Activated T-cell treated with anti-CD3 and anti-CD28 coated beads, Interleukin-2, amount 50 U/mL, for 1 hour (primary cell): Measurements from ENCODE around the gene TSACC.
"Not testable (repeated sequence)": the region's sequence is repeated elsewhere in the genome, so short reads cannot be mapped to it uniquely, and the experiment has no call there.

Experiments
- DNase-seq: peaks from one replicate; pipeline ENCODE4 v3.0.0-alpha.2; 2020

The TSACC gene

DNA sequence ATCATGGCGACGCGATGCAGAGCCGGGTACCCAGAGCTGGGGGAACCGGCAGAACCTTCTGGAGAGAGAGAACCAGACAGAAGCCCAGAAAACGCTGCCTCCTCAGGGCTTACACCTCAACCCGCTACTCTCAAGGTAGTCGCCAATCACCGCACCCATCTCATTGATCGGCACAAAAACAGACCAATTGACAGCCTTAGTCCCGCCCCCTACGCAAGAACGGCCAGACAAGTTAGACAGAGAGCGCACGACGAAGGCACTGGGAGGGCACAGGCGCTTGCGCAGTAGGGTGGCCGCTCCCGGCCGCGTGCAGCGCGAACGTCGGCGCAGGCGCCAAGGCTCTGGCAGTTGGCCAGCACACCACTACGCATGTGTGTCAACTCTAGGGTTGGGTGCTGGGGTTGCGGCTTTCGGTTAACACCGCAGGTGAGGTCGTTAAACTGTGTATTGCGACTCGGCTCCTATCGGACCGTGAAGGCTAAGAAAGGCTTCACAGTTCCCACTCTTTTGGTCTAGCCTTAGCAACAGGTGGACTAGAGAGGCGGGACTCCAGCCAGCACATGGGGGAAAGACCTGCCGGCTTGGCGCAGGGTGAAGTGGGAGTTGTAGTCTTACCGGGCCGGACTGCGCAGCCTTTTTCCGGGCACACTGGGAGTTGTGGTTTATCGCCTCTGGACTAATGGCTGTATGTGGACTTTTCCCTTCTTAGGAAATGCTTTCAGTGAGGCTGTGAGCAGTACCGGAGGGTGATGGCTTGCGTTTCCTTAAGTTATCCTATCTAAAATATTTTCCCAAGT lies at the start of gene TSACC, which contains the start of gene CCT3:
Gene TSACC (plus strand): TSS at position 347 of the 797 bp plus-strand sequence. CDS start 1,232 bp downstream, outside the sequence.
Gene CCT3 (minus strand): TSS at position 113 of the 797 bp plus-strand sequence. CDS start 108 bp downstream, at position 5.
- peak; percentile 100 for DNase-seq

DNA sequence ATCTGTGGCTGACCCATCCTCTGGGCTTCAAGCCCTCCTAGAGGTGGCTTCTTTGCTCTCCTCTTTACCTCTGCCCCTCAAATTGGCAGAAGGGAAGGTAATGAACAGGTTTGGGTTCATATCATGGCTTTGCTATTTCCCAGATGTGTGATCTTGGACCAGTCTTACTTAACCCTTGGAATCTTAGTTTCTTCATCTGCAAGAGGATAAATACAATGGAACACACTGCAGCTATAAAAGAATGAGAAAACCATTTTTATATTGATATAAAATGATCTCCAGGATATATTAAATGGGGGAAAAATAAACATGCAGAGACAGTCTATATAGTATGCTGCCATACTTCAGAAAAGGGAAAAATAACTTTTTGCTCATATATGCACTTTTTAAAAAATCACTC lies 48.5 kb upstream of the TSACC start:
- DNase-seq: no peak

DNA sequence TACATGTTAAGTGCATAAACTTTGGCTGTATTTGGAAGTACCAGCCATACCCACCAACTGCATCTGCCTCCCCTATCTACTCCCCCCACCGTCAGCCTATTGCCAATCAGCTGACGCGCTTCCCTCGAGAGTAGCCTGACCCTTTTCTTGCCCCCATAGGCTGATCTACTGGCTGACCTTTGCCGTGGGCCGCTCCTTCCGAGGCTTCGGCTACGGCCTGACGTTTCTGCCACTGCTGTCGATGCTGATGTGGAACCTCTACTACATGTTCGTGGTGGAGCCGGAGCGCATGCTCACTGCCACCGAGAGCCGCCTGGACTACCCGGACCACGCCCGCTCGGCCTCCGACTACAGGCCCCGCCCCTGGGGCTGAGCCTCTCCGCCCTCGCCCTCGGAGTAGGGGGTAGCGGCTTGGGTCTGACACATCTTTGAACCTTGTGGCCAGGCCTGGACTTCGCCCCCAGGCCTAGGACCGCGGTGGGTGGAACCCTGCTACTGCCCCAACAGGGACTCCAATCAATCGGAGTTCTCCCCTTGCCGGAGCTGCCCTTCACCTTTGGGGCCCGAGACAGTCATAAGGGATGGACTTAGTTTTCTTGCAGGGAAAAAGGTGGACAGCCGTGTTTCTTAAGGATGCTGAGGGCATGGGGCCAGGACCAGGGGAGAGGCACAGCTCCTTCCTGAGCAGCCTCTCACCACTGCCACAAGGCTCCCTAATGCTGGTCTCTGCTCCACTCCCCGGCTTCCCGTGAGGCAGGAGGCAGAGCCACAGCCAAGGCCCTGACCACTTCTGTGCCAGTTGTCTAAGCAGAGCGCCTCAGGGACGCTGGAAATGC lies 46.9 kb upstream of the TSACC start:
- no peak for DNase-seq

DNA sequence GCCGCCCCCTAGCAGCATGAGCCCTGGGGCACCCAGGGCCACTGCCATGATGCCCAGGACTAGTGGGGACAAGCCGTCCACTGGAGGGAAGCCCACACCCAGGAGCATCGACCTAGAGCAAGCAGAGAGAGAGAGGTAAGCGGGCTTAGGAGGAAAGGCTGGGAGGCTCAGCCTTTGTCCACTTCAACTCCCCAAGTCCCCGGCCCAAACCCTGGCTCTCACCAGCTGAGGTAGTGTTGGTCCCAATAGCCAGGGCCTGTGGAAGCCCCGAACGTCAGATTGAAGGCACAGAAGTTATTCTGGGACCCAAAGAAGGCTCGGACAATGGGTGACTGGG lies 45.3 kb upstream of the TSACC start:
- no peak for DNase-seq

DNA sequence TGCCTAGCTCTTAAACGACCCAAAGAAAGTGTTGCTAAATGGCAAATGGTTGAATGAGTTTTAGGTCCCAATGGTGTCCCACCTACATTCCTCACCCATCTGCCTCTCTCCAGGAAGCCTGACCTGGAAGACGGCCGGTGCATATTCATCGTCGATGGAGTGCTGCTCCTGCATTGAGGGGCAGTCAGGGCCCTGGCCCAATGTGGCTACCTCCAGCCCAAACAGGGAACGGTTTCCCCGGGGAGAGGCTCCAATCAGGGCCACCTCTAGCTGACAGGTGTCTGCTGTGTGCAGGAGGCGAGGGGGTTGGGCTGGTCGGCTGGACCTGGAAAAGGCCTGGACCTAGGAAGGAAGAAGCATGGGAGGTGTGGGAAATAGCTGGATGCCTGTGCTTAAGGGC lies 44.4 kb upstream of the TSACC start:
- DNase-seq: no peak

DNA sequence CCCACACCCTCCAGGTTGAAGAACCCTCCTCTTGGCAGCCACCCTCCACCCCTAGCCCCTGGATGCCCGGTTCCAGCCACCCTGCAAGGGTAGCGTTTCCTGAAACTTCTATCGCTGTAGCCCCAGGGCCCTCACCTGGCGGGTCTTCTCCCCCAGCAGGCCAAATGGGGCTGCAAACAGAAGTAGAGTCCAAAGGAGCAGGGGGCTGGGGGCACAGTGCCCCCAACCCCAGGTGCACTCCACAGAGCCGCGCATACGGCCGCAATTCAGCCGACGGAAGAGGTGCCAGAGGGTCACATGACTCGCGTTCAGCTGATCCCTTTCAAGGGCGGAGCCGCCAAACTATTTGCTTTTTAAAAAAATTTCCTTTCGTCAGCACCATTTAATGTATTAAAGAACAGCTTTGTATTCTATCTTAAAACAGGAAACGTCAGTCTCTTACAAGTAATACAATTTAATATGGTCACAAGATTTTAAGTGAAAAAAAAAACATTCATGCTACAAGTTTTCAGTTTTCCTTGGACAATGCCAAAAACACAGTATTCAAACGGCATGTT lies 42.9 kb upstream of the TSACC start, which contains the start of gene GLMP:
Gene GLMP (minus strand): TSS at position 289 of the 557 bp plus-strand sequence. CDS start 34 bp downstream, at position 255.
- peak; percentile 52 for DNase-seq

DNA sequence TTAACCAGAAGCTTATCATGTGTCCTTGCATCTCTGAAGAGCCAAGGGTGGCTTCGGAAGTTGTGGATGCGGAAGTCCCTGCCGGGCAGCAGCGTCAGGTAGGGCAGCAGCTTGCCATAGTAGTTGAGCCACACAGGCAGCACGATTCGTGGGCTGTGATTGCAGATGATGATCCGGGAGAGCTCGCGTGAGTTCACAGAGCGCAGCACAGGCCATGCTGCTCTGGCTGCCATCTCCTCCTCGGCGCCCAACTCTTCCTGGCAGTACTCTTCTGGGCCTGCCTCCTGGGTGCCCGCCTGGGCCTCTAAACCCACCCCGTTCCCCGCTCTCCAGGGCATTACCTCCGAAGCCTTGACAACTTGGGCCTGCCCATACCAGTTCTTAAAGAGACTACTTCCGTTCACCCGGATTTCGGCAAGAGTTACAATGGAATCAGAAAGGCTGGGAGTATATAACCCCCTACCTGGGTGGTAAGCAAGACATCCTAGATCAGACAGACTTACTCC lies 39.4 kb upstream of the TSACC start, which contains the start of gene VHLL:
Gene VHLL (minus strand): TSS at position 456 of the 506 bp plus-strand sequence. CDS start 118 bp downstream, at position 338.
- no peak for DNase-seq

DNA sequence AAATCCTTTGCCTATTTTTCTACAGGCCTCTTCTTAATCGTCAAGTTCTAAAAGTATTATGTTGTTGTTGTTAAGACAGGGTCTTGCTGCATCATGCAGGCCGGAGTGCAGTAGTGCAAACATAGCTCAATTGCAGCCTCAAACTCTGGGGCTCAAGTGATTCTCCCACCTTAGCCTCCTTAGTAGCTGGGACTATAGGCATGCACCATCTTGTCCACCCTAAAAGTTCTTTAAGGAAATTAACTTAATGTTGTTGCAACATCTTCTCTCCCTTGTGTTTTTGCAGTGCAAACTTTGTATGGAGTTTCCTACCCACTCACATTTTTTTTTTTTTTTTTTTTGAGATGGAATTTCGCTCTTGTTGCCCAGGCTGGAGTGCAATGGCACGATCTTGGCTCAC lies 35.1 kb upstream of the TSACC start:
- DNase-seq: no peak

DNA sequence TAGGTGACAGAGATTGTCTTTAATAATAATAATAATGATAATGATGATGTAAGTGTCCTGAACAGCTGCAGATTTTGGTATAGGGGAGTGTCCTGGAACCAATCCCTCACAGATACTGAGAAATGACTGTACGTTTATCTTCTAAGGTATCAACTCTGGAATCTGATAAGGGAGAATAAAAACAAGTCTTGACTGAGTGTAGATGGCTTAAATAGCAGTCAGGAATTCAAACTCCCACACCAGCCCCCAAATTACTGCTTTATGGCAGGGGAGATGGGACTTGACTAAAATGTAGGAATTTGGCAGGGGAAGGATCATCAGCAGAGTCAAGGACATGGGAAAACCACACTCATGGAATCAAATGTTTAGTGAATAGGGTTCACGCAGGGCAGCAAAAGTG lies 33.1 kb upstream of the TSACC start:
- DNase-seq: no peak

DNA sequence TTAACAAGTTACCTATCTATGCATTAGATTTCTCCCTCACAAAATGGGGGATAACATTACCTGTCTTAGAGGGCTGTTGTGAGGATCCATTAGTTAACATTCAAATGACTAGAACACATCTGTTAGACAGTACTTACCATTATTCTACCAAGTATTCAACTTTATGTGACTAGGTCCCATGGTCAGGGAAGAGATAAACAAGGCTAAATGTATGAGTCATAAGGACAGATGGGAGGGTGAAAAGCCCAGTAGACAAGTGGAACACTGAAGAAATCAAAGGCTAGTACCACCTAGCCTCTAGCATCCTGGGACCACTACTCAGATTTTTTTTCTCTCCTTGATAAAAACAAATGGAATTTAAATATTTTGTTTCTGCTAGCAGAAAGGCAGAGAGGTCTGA lies 30.2 kb upstream of the TSACC start:
- no peak for DNase-seq

DNA sequence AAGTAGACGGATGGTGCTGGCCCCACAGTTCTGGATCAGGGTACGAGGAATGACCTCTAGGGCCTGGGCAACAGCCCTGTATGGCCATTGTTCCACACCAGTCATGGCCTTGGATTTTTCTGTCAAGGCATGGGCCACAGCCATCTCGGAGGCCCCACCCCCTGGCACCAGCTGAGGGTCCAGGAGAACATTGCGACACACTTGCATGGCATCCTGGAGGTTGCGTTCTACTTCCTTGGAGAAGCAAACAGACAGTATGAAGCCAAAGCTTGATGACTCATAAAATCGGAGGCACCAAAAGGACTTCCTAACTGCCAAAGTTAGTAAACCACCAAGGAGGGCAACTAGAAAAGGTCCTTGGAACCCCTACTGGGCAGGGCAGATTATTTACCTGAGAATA lies 27.4 kb upstream of the TSACC start:
- no peak for DNase-seq

DNA sequence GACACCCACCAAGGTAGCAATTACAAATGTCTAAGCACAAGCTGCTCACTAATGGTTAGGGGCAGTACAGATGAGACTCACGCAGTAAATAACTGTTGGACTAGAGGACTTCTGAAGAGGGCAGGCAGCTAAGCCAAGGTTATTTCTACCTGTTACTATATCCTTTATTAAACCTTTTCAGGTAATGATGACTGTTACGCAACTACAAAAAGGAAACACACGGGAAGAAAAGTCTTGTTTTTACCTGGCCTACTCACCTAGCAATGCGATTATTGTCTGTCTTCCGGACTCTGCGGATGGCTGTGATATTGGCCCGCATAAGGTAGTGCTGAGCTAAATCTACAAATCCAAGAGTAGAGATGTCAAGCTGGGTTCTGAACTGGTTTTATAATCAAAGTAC lies 21.4 kb upstream of the TSACC start:
- no peak for DNase-seq

DNA sequence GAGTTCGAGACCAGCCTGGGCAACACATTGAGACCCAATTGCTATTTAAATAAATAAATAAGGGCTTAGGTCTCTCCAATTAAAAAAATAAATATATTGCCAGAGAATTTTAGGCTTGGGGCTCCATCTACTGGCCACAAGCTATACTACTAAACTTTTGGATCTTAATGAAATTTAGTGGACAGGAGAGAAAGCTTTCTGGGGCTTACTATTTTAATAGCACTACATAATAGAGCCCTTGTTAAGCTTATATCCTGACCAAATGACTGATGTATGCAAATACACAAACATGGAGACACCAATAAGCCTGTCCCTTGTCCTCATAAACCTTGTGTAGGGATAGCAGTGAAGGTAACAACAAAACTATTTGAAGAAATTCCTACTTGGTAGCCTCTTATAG lies 18.7 kb upstream of the TSACC start:
- DNase-seq: no peak

DNA sequence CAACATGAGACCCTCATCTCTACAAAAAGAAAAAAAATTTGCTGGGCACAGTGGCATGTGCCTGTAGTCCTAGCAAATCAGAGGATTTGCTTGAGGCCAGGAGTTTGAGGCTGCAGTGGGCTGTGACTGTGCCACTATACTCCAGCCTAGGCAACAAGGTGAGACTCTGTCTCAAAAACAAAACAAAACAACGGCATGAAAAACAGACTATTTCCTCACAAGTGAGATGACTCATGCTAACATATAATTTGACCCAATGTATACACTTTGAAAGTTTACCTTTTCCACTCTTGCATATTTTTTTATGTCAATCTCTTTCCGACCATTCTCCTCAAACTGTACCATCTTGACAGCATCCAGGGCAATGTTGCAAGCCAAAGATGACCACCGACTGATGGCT lies 17.8 kb upstream of the TSACC start:
- no peak for DNase-seq

DNA sequence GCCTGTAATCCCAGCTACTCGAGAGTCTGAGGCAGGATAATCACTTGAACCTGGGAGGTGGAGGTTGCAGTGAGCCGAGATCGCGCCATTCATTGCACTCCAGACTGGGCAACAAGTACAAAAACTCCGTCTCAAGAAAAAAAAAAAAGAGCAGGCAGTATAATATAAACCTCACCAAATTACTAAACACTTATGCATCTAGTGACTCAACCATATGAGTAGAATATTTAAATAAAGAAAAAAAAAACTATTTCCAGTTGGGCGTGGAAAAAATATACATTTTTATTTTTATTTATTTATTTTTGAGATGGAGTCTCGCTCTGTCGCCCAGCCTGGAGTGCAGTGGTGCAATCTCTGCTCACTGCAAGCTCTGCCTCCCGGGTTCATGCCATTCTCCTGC lies 15.1 kb upstream of the TSACC start:
- not testable (repeated sequence) for DNase-seq

DNA sequence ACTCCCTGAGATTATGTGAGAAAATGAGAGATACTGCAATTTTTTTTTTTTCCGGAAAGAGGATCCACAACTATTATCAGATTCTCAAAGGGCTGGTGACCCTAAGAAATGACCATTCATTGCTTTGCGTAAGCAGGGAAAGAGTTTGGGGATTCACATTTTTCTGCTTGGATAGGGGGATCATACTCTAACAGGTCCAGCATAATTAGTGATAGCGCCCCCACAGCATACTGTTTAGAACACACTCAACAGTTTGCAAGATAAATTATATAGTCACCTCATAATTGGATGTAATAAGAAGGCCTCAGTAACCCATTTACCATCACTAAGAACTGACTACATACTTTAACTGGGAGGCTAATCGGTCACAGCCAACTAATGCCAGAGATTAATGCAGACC lies 2.1 kb upstream of the TSACC start:
- DNase-seq: no peak

DNA sequence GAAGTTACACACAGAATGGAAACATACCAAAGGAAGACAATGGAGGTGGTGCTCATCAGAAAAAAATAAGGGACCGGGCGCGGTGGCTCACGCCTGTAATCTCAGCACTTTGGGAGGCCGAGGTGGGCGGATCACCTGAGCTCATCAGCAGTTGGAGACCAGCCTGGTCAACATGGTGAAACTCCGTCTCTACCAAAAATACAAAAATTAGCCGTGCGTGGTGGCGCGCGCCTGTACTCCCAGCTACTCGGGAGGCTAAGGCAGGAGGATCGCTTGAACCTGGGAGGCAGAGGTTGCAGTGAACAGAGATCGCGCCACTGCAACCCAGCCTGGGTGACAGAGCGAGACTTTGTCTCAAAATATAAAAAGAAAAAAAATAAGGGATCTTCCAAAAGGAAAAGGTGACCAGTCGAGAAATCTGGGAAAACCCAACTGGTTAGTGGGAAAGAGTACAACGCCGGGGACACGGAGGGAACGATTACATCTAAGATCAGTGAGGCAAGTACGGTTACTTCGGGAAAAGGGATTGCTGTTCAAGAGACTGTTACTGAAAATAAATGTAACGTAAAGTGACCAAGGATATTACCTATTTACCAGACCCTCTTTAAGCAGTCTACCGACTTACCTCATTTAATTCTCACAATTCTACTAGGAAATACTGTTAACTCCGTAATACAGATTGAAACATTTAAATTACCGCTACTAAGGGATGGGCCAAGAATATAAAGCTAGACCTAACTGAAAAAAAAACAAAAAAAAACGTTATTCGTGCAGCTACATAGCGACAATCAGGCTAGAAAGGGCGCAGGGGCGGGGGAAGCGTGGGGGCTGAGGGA lies 1.1 kb upstream of the TSACC start:
- no peak for DNase-seq

DNA sequence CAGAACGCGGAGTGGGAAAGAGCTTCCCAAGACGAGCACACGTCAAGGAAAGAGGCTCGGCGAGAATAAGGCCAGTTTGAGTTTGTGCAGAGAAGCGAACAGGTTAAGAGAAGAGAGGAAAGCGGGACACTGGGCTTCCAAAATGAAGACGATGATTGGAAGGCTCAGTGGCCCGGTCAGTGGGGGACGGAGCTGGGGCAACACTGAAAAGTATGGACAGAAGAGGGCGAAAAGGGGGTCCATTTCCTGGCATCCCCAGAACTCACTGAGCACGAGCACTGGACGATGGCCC lies 492 bp upstream of the TSACC start:
- no peak for DNase-seq

DNA sequence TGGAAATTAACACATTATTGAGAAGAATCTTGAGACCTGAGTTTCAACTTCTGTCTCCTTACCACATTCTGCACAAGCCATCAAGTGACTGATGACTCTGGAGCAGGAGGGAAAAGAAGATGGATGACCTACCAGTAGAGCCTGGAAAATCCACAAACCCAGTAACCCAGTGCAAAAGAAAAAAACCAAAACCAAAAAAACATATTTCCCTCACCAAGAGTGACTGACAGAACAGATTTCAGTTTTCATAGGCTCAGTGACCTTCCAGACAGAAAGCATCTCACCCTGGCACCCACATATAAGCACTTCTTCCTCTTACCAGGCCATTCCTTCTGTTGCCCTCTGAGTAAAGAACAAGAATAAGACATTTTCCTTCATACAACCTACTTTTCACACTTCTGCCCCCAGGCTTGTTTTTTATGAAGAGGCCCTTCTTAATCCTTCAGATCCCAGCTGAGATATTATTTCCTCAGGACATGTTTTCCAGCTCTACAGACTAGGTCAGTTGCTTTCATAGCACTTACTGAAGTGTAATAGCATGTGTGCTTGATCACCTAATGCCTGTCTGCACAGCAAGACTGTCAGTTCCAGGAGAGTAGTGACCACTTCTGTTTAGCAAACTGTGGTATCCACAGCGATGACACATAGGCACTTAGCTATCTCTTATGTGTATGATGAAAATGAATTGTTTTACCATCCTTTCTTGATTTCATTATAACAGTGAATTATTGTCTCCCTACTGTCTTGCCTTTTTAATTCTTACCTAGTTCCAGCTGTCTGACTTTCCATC lies 4.0 kb downstream of the TSACC start:
- DNase-seq: no peak

DNA sequence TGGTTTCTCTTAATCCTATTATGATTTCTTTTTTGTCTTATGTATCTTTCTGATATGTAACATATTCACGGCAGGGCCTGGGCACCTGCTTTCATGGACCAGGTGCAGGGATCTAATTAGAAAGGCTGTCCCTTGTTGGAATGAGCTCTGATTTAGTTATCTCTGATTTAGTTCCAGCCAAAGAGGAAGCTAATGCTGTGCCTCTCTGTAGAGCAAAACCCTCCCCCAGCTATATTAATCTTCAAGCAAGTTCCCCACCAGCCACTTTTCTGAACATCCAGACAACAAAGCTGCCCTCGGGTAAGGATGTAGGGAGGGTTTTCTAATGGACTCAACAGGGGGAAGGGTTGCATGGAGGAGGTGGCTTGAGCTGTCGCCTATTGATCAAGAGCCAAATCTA lies 6.1 kb downstream of the TSACC start:
- no peak for DNase-seq

DNA sequence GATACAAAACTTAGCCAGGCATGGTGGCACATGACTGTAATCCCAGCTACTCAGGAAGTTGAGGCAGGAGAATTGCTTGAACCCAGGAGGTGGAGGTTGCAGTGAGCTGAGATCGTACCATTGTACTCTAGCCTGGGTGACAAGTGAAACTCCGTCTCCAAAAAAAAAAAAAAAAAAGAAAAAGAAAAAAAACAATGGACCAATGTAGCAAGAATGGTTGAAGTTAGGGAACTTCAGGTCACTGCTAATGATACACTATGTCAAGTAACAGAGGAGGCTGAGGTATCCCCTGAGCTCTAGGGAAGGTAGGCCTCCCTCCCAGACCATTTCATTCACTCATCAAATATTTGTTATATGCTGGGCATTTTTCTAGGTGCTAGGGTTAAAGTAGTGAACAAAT lies 7.7 kb downstream of the TSACC start:
- DNase-seq: not testable (repeated sequence)

DNA sequence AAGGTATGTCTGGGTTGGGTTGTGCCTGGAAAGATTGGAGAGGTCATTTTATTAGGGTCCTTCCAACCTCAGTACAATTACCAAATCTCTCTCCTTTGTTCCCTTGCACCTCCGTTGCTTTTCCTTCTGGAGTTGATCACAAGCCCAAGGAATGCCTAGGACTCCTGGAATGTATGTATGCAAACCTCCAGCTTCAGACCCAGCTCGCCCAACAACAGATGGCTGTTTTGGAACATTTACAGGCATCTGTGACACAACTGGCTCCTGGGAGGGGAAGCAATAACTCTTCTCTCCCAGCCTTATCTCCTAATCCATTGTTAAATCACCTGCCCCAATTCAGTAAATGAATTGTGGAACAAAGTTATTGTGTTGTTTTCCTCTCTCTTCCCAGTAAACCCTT lies 8.3 kb downstream of the TSACC start:
- DNase-seq: no peak
